Stimulated activated CD4-positive, alpha-beta T cell treated with anti-CD3 and anti-CD28 coated beads, Interleukin-2, amount 100 ng/mL, for 24 hours (primary cell): Measurements from ENCODE around the gene SLC6A19.
"Not testable (repeated sequence)": the region's sequence is repeated elsewhere in the genome, so short reads cannot be mapped to it uniquely, and the experiment has no call there.

Source experiments
- DNase-seq, 2 donors: peaks; one replicate each; pipeline ENCODE4 v3.0.0-alpha.2; 2020

The SLC6A19 gene

DNA sequence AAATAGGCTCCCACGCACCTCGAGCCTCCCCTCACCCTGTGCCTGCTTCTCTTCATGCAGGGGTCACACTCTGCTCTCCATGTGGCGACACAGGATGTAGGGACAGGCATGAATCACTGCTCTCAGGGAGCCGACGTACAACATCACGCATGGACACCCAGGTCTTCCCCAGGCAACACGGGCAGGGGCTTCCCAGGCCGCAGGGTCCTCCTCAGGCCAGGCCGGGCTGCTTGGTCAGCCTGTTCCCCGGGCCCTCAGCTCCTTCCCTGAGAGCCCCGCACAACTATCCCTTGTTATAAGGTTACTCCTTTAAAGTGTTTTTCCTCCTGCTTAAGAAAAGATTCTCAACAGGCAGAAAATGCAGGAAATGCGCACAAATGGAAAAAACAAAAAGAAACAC is 24.8 kb downstream of the SLC6A19 start:
- DNase-seq: no peak

DNA sequence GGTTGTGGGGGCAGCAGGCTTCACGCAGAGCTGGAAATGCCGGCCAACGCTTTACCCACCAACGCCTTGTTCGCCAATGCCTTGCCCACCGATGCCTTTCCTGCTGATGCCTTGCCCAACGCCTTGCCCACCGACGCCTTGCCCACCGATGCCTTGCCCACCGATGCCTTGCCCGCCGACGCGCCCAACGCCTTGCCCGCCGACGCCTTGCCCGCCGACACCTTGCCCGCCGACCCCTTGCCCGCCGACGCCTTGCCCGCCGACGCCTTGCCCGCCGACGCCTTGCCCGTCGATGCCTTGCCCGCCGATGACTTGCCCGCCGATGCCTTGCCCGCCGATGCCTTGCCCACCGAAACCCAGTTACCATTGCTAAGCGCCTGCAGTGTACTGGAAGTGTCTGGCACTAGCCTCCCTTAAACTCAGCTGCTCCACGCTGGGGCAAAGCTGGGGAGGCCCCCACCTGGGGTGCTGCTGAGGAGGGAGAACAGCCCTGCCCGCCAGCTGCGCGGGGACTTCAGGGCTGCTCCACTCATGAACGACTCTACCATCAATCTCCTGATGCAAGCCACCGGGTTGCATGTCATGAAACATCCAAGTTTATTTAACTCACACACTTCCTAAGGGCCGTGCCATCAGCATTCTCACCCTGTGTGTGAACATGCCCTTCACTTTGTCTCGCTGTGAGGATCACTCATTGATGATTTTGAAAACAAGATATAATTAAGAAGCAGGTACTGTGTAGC is 25.6 kb downstream of the SLC6A19 start:
- no peak for DNase-seq

DNA sequence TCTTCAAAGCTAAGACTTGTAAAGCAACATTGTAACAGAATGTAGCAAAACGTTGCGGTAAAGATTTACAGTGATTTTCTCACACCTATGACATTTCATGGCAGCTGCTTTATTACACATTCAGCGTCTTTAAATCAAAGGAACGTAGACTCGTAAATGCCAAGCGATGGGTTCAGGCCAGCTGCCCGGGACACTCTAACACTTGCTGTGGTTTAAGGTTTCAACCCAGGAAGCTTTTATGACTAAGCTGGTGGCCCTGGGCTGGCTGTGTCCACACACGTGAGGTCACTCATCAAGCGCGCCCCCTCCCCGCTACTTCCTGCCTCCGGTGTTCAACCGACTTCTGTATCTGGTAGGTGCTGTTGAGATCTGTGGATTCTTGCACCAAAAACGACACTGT is 26.3 kb downstream of the SLC6A19 start:
- DNase-seq: no peak

DNA sequence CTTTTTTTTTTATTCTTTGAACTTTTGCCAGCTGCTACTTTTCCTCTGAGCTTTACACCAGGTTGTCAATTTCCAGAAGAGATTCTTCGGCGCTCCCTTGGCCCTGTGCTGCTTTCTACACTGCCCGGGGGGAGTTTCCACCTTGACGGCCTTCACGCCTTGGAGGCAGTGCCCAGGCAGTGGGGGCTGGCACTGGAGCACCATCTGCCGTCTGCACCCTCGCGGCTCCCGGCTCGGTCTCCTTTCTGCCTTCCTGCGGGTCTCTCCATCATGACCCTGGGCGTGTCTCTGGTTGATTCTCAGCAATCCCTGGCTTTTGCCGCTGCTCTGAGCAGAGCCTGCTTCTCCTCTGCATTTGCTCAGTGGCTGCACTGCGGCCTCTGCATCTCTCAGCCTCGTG is 26.7 kb downstream of the SLC6A19 start:
- DNase-seq: no peak

DNA sequence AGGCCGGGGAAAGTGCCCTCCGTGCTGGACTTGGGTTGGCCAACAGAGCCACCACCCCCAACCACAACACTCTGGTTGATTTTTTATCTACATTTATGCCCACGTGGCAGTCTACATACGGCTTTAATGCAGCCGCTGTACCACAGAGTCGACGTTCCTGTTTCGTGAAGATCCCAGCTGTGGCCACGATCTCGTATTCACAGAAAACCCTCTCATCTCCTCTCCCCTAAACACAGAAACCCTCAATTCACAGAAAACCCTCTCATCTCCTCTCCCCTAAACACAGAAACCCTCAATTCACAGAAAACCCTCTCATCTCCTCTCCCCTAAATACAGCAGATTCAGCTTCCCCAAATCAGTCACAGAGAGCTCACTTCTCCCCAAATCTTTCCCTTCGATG is 27.6 kb downstream of the SLC6A19 start:
- not testable (repeated sequence) for DNase-seq

DNA sequence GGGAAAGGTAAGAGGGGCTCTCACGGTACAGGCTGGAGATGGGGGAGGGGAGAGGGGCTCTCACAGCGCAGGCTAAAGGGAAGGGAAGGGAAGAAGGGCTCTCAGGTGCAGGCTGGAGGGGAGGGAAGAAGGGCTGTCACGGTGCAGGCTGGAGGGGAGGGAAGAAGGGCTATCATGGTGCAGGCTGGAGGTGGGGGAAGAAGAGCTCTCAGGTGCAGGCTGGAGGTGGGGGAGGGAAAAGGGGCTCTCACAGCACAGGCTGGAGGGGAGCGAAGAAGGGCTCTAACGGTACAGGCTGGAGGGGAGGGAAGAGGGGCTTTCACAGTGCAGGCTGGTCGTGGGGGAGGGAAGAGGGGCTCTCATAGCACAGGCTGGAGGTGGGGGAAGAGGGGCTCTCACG is 28.4 kb downstream of the SLC6A19 start:
- DNase-seq: no peak

DNA sequence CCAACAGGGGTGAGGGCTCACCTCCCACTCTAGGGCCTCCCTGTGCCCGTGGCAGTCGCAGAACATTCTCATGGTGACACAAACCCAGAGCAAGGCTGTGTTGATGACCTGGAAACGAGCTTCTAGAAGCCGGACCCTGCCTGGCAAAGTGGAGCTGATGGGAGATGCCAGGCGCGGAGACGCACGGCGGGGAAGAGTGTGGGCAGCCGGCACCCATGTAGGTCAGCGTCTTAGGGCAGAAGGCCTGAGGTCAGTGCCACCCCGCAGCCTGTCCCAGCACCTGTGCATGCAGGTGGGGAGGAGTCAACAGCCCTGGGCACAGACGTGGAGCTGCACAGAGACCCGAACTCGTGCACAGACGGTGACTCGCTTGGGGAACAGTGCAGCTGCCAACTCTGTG is 29.2 kb downstream of the SLC6A19 start:
- no peak for DNase-seq

DNA sequence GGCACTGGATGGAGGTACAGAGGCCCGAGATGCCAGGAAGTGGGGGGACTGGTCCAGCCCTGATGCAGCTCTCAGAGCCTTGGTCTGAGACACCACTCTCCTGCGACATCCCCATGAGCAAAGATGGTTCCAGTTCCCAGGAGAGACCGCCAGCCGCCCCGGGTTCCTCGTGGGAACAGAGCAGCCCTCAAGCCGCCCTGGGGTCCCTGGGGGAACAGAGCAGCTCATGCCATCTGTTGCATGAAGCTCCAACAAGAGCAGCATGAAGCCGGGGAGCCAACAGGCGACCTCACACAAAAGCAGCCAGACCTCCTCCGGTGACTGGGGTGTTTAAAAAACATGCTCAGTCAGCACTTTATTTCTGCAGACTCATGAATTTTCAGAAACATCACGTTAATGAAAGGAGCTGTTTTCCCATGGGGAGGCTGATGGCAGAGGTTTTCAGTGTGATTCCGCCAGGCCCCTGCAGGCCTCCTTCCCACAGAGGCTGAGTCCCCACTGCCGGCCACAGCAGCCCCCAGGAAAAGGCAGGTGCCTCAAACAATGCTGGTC is 30.0 kb downstream of the SLC6A19 start:
- no peak for DNase-seq

DNA sequence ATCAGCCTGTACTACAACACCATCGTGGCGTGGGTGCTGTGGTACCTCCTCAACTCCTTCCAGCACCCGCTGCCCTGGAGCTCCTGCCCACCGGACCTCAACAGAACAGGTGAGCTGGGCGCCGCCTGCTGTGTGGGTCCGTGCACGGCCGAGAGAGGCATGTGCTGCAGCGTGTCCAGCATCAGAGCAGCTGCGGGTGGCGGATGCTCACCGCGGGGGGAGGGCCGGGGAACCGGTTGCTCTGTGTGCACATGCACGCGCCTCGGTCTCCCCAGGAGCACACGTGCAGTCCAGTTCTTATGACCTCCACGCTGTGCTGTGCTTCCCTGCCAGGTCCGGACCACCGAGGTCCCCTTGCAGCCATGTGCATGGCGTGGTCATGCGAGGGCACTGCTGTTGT is 31.4 kb downstream of the SLC6A19 start:
- DNase-seq: no peak

DNA sequence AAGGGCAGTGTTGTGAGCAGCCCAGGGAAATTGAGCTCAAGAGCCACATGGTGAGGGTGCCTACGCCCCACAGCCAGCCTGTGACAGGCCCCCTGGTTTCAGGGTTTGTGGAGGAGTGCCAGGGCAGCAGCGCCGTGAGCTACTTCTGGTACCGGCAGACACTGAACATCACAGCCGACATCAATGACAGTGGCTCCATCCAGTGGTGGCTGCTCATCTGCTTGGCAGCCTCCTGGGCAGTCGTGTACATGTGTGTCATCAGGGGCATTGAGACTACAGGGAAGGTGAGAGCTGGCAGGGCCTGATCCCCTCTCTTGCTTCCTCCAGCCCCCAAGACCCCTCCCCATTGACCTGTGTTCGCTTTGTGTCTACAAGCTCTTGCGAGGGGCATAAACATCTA is 34.0 kb downstream of the SLC6A19 start:
- no peak for DNase-seq

DNA sequence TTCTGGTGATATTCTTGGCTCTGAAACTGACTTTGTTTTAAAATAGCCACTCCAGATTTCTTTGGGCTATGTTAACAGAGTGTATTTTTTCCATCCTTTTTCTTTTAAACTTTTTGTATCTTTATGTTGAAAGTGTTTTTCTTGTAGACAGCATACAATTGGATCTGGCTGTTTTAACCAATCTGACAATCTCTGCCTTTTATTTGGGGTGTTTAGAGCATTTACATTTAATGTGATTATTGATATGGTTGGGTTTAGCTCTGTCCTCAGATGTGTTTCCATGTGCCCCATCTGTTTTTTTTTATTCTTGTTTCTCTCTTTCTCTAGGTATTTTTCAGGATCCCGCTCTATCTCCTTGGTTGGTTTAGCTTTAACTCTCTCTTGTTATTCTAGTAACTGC is 34.4 kb downstream of the SLC6A19 start:
- DNase-seq: no peak

DNA sequence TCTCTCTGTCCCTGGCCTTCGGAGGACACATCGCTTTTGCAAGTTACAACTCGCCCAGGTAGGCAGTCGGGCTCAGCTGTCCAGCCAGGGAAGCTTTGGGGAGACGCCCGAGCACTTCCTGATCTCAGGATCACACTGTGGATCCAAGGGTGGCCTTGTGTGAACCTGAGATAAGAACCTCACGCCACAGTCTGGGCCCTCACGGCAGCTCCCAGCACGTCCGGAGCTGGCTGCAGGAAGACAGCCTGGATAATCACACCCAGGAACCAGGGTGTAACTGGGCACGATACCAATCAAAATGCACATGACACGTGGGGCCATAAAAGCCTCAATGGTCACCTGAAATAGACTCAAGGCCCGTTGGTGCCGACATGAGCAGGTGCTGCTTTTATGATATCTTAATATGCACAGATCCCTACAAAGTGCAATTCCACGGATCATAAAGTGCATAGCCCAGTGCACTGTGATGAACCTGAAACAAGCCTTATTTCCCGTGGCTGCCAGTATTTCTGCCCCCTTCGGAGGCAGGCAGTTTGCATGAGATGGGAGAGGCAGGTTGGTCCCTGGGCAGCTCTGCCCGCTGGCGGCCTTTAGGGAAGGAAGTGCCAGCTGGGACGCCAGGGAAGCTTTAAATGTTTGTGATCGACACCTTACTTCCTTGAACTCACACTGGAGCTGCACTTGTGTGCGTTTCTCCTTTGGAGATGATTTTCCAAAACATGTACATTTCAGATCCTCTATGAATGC is 38.3 kb downstream of the SLC6A19 start:
- DNase-seq: no peak

DNA sequence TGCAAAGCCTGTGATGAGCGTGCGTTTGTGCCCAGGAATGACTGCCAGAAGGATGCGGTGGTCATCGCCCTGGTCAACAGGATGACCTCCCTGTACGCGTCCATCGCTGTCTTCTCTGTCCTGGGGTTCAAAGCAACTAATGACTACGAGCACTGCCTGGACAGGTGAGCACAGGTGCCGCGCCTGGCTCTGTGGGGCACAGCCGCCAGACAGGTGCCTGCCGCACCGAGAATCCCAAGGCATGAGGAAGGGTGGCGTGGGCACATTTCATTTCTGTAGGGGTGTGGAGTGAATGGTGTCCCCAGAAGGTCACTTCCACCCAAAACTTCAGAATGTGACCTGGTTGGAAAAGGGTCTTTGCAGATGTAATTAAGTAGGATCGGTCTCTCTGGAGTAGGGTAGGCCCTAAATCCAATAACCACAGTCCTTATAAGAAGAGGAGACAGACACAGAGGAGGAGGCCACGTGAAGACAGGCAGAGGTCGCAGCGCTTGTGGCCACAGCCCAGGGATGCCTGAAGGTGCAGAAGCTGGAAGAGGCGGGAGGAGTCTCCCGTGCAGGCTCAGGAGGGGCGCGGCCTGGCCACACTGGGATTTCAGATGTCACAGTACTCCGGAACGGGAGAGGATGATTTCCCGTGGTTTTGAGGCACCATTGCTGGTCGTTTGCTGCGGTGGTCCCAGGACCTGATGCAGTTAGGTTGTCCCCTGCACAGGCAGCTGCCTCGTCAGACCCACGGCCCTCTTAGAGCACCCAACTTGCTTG is 39.3 kb downstream of the SLC6A19 start:
- DNase-seq: no peak

DNA sequence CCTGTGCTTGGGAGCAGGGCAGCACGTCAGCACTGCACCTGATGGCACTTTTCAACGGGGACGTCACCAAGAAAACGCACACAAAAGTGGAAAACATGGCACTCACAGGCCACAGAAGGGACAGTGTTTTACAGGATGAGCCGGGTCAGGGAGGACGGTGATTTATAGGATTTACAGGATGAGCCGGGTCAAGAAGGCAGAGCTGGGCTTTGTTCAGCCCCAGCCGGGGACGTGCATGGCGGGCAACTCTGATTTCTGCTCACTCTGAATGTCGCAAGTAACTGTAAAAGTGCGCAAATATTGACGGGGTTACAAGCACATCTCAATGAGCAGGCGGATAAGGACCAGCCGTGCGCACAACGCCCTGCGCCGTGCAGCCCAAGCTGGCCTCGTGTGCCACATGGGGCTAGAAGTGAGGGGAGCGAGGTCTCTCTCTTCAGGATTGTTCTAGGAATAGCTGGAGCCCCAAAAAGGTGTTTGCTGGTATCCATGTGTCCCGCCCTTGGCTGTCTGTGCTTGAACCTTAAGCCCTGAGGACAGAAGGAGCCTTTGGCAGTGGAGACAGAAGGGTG is 40.2 kb downstream of the SLC6A19 start:
- no peak for DNase-seq

DNA sequence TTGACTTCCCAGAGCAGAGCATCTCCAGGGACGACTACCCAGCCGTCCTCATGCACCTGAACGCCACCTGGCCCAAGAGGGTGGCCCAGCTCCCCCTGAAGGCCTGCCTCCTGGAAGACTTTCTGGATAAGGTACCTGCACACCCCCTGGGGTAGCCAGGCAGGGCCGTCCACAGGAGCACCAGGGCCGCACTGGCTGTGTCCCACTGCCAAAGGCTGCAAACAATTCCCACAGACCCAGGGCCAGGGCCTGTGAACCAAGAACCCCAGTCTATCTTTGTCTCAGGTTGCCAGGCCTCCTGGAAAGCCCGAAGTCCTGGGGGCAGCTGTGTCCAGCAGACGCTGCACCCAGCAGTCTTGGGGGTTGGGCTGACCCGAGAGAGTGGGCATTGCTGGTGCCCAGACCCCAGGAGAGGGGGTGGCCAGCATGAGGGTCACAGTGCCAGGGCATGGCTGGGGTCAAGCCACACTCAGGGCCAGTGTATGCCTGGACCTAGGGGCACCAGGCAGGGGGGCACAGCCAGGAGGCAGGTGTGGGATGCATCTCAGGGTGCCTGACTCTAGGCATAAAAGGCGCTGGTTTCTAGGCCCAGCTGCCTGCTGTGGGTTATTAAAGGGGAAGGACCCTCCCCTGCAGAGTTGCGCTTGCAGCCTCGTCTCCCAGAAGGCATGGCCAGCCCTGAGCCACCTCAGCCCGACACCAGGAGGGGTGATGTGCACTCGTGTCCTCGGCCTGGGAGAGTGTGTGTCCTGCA is 41.5 kb downstream of the SLC6A19 start:
- DNase-seq: no peak

DNA sequence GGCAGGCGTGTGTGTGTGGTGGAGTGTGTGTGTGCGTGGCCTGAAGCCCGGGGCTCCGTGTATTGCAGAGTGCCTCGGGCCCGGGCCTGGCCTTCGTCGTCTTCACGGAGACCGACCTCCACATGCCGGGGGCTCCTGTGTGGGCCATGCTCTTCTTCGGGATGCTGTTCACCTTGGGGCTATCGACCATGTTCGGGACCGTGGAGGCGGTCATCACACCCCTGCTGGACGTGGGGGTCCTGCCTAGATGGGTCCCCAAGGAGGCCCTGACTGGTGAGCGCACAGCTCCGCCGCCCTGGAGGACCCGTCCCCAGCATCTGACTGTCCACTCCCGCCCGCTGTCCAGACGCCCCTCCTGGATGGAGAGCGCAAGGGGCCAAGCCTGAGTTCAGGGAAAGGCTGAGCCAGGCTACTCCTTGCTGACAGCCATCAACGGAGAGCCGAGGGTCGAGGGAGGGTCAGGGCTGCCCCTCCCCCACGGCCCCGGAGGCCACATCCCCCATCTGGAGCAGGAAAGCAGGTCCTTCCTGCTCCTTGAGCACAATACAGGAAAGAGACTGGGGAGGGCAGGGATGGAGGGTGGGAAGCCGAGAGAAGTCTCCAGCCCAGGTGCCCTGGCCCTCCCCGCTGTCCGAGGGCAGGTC is 42.2 kb downstream of the SLC6A19 start:
- no peak for DNase-seq

DNA sequence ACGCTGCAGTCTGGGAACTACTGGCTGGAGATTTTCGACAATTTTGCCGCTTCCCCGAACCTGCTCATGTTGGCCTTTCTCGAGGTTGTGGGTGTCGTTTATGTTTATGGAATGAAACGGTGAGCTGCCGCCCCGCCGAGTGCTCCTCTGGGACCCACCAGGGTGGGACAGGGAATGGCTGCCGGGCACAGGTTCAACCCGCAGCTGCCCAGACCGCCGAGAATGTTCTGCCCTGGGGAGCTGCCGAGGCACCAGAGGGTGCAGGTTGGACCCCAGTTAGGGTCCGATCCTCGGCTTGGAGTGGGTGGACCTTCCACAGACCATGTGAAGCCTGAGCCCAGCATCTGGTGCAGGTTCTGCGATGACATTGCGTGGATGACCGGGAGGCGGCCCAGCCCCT is 42.9 kb downstream of the SLC6A19 start:
- DNase-seq: no peak

DNA sequence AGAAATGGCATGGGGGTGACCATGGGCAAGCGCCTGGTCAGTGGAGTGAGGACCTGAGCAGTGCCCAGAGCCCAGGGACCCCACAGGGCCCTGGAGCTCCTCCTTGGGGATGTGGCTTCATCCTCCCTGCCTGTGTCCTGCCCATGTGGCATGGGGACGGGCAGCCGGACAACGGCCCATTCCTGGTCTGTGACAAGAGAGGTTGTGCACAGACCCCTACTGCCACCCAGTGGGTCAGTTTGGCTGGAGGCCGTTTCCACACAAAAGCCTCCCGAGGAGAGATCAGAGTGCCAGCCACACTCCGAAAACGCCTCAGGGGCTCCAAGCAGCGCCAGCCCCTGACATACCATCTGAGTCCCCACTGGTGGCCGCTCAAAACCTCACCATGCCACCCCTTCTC is 43.6 kb downstream of the SLC6A19 start:
- no peak for DNase-seq

DNA sequence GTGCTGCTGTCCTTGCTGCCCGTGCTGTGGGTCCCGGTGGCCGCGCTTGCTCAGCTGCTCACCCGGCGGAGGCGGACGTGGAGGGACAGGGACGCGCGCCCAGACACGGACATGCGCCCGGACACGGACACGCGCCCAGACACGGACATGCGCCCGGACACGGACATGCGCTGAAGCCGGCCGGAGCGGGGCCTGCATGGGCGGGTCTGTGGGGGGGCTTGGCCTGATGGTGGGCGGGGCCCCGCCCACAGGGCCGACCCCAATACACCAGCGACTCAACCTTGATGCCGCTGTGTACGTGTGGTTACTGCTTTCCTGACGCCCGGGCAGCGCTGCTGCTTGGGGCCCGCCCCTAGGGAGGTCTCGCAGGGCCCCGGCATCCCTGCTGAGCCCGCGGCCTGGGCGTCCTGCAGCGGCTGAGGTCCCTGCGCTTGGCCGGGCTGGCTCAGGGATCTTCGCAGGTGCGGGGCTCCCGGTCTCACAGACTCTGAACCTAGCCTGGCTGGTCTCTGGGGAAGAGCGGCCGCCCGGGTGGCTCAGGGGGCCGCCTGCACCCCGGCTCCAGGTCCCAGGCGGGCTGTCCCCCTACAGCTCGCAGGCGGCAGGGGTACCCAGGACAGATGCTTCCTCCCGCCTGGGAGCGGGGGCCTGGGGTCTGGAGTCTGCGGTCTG is 44.6 kb downstream of the SLC6A19 start:
- DNase-seq: no peak

DNA sequence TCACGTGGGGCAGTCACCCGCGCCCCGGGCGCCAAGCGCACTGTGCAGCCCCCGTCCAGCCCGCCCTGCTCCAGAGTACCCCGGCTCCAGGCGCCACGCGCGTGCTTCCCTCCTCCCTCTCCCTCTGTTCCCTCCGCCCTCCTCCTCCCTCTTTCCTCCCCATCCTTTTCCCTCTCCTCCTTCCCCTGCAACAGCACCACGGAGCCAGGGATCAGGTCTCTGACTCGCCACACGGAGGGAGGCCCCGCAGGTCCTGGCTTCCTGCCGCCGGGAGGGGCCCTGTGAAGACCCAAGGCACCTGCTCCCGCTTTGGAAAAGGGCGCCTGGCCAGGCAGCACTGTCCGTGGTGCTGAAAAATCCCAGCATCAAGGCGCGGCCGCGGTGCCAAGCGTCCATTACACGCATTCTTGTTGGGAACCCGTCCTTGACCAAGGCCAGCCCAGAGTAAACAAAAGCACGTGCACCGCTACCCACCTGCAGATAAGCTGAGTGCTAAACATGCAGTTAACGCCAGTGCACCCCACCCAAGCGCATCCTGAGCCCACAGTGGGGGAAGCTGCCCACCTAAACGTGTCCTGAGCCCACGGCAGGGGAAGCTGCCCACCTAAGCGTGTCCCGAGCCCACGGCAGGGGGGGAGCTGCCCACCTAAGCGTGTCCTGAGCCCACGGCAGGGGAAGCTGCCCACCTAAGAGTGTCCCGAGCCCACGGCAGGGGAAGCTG is 45.5 kb downstream of the SLC6A19 start:
- DNase-seq: peak in 1 of 2 donors; percentile 35

DNA sequence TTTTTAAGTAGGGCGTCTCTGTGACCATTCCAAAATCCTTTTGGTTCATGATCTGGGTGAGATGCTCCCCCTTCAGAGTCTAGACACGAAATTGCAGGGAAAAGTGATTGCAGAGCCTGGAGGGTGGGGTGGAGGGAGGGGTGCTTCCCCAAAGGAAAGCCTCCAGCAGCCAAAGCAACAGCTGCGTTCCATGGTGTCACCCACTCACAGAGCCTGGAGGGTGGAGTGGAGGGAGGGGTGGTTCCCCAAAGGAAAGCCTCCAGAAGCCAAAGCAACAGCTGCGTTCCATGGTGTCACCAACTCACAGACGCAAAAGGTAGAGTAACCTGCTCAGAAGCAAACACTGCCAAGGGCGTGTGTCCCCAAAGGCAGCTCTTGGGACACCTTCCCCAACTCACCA is 46.4 kb downstream of the SLC6A19 start:
- DNase-seq: no peak
